K562 (cell line): ENCODE data around the gene TNRC6B. TPM values are rescaled to one million over a fixed set of nuclear protein-coding genes. Genes with fewer than 3 reads are reported as not detected.

Source experiments
- CBFA2T2 ChIP-seq: fragments of 450-650 bp; conservative IDR thresholded peaks from 2 replicates; pipeline ENCODE4 v1.6.1; 2017; ENCODE audit warnings: mild to moderate bottlenecking
- DMBX1 ChIP-seq: fragments of 250-450 bp; sonication (Bioruptor Pico); IDR thresholded peaks from 2 replicates; pipeline ENCODE4 v1.8.0; 2022; ENCODE audit warnings: inconsistent platforms, mild to moderate bottlenecking, moderate library complexity, borderline replicate concordance
- E2F3 ChIP-seq: fragments of 250-450 bp; sonication (Bioruptor Pico); IDR thresholded peaks from 2 replicates; pipeline ENCODE4 v1.4.0; 2020; ENCODE audit warnings: mild to moderate bottlenecking
- ELF1 ChIP-seq: fragments of 200-800 bp; sonication (Bioruptor generic); IDR thresholded peaks from 2 replicates; pipeline ENCODE4 v1.6.1; 2016; ENCODE audit warnings: missing genetic modification characterization, missing compliant biosample characterization
- ELK3 ChIP-seq: fragments of 450-650 bp; formaldehyde crosslinking; IDR thresholded peaks from 2 replicates; pipeline ENCODE4 v1.4.0; 2020; ENCODE audit warnings: mild to moderate bottlenecking
- HNRNPH1 ChIP-seq: fragments of 200-400 bp; formaldehyde crosslinking; optimal IDR thresholded peaks from 2 replicates; pipeline ENCODE3; 2017; ENCODE audit warnings: low read depth, mild to moderate bottlenecking, low read length, moderate library complexity
- KDM4B ChIP-seq, 2 experiments: fragments of 450-650 bp in 1 of 2; sonication (generic) in 1 of 2; IDR thresholded peaks; 2 replicates each; pipeline ENCODE4 v1.6.1; 2016 to 2017; ENCODE audit warnings: borderline replicate concordance in 2 of 2, antibody characterized with exemption in 1 of 2, low read depth in 1 of 2, mild to moderate bottlenecking in 1 of 2
- MAZ ChIP-seq, 2 experiments: fragments of 450-650 bp in 1 of 2; sonication (generic) in 1 of 2; formaldehyde crosslinking; IDR thresholded peaks in 1 of 2; conservative IDR thresholded peaks in 1 of 2; 2 replicates each; pipeline versions ENCODE4 v1.4.0 to v1.5.0; 2020; ENCODE audit warnings: mild to moderate bottlenecking in 1 of 2, missing genetic modification reagents in 1 of 2
- NBN ChIP-seq: fragments of 450-650 bp; IDR thresholded peaks from 2 replicates; pipeline ENCODE4 v1.6.1; 2016; ENCODE audit warnings: low read depth, mild to moderate bottlenecking
- NCOA6 ChIP-seq: fragments of 450-650 bp; IDR thresholded peaks from 2 replicates; pipeline ENCODE4 v1.6.1; 2017; ENCODE audit warnings: mild to moderate bottlenecking
- RBM22 ChIP-seq: fragments of 200-400 bp; formaldehyde crosslinking; IDR thresholded peaks from 2 replicates; pipeline ENCODE4 v1.6.1; 2018; ENCODE audit warnings: low read length, low read depth; ENCODE audit not compliant: poor library complexity, severe bottlenecking
- REST ChIP-seq, 2 experiments: fragments of 450-650 bp; formaldehyde crosslinking in 1 of 2; IDR thresholded peaks; 2 replicates each; pipeline versions ENCODE4 v1.4.0 to v1.6.1; 2014 to 2020; ENCODE audit warnings: mild to moderate bottlenecking in 2 of 2, borderline replicate concordance in 1 of 2, low read depth in 1 of 2
- SREBF2 ChIP-seq: sonication (generic); formaldehyde crosslinking; IDR thresholded peaks from 2 replicates; pipeline ENCODE4 v1.4.0; 2020; ENCODE audit warnings: mild to moderate bottlenecking, missing genetic modification reagents
- STAG1 ChIP-seq: sonication (generic); formaldehyde crosslinking; IDR thresholded peaks from 2 replicates; pipeline ENCODE4 v1.5.0; 2020; ENCODE audit warnings: missing genetic modification reagents, borderline replicate concordance
- TCF3 ChIP-seq: sonication (generic); formaldehyde crosslinking; IDR thresholded peaks from 2 replicates; pipeline ENCODE4 v1.4.0; 2020; ENCODE audit warnings: mild to moderate bottlenecking, missing genetic modification reagents
- ZBTB34 ChIP-seq: fragments of 250-450 bp; sonication (Bioruptor Pico); IDR thresholded peaks from 2 replicates; pipeline ENCODE4 v1.8.0; 2021; ENCODE audit warnings: mild to moderate bottlenecking, moderate library complexity
- polyA plus RNA-seq, 8 experiments: library from polyadenylated mRNA; depleted of rRNA in 4 of 8; stranded (reverse) in 5 of 8; unstranded in 3 of 8; fragments of >200 nt; fragmentation: Nextera tagmentation in 2 of 8; fragmentation: Illumina TruSeq in 1 of 8; extraction: Ambion mirVana in 2 of 8; extraction: Trizol in 1 of 8; gene quantifications; 2 replicates each; pipeline versions ENCODE4 v1.2.1 to v1.2.3, GENCODE V29; 2011 to 2014; ENCODE audit warnings: inconsistent platforms in 1 of 8, missing spikeins in 1 of 8
- total RNA-seq, 7 experiments: library from RNA; depleted of rRNA in 6 of 7; stranded (reverse); fragments of >200 nt in 6 of 7; fragmentation: Illumina TruSeq in 2 of 7; extraction: Trizol in 2 of 7; gene quantifications; 2 replicates each; pipeline versions ENCODE4 v1.2.1 to v1.2.3, GENCODE V29; 2011 to 2021; ENCODE audit warnings: low replicate concordance in 1 of 7

The TNRC6B gene
- total and polyA plus RNA-seq, 9 of the 15 experiments (the other 6 are each of a cell fraction or from before 2014, with no cell fraction given) = 0.96 to 18.8 (median 10.8) TPM

GRCh38 chr22:40176921-40177737 is 596 bp upstream of the TNRC6B start (continued):
- TF ChIP-seq ZBTB34 = no peak
- no peak for TF ChIP-seq DMBX1
- no peak for TF ChIP-seq ELK3
- TF ChIP-seq MAZ (CRISPR knock-in tag; conservative IDR thresholded peaks at IDR 0.05 in 1 of 2, IDR thresholded peaks at IDR 0.05 in 1 of 2) = peak in 1 of 2 experiments; percentile 57; a peak in 1 of 4 replicates
- no peak for TF ChIP-seq SREBF2 (CRISPR knock-in tag)
- TF ChIP-seq STAG1 (CRISPR knock-in tag) = no peak
- no peak for TF ChIP-seq CBFA2T2
- TF ChIP-seq HNRNPH1 = no peak
- peak; percentile 77 for TF ChIP-seq NBN
- peak; percentile 1; the same call in 1 of the 2 replicates for TF ChIP-seq ELF1 (tag)
- TF ChIP-seq RBM22 = no peak
- TF ChIP-seq KDM4B (IDR thresholded peaks at IDR 0.05; ENCODE audit: borderline replicate concordance in 2 of 2, low read depth in 1 of 2) = no peak; a peak in 1 of 4 replicates
- TF ChIP-seq TCF3 (CRISPR knock-in tag) = no peak
- no peak for TF ChIP-seq REST (IDR thresholded peaks at IDR 0.05; ENCODE audit: borderline replicate concordance)
- TF ChIP-seq REST (CRISPR knock-in tag; IDR thresholded peaks at IDR 0.05; ENCODE audit: low read depth) = no peak
- TF ChIP-seq E2F3 (CRISPR knock-in tag) = no peak
- peak; percentile 50; the same call in 1 of the 2 replicates for TF ChIP-seq NCOA6
